ENCODE results near the gene PEX11G.
"Not testable (repeated sequence)": the region's sequence is repeated elsewhere in the genome, so short reads cannot be mapped to it uniquely, and the experiment has no call there.

Gene PEX11G

DNA sequence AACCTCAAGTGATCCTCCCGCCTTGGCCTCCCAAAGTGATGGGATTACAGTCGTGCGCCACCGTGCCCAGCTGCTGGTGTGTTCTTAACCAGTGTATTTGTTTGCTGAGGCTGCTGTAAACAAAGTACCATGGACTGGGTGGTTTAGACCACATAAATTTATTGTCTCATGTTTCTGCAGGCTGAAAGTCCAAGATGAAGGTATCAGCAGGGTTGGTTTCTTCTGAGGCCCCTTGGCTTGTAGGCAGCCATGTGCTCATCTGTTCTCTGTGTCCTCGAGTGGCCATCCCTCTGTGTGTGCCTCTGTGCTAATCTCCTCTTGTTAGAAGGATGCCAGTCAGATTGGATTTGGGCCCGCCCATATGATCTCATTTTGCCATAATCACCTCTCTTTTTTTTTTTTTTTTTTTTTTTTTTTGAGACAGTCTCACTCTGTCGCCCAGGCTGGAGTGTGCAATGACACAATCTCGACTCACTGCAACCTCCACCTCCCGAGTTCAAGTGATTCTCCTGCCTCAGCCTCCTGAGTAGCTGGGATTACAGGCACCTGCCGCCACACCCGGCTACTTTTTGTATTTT lies 31.8 kb downstream of the PEX11G start:
- Histone ChIP-seq H3K27me3 (ENCODE audit: control insufficient read depth, insufficient read depth, low read length) (no peaks in the 10 kb centered on the region), H3K27ac (no peak overlapping the region), H3K36me3 (ENCODE audit: control insufficient read depth, insufficient read depth, low read length) (no peaks in the 10 kb centered on the region), H2AFZ (no peak overlapping the region), H3K4me2 (ENCODE audit: low read length) (no peak overlapping the region), H3K9me3 (ENCODE audit: control insufficient read depth, low read length) (no peaks in the 10 kb centered on the region), H3K9ac (no peak overlapping the region), H3K4me3 (ENCODE audit: low read depth, low read length) (no peak overlapping the region), H3K4me1 (peaks cover 4% of the 10 kb centered on the region), H3K79me2 (peaks cover 60% of the 10 kb centered on the region)
- TF ChIP-seq, protein P1, sequence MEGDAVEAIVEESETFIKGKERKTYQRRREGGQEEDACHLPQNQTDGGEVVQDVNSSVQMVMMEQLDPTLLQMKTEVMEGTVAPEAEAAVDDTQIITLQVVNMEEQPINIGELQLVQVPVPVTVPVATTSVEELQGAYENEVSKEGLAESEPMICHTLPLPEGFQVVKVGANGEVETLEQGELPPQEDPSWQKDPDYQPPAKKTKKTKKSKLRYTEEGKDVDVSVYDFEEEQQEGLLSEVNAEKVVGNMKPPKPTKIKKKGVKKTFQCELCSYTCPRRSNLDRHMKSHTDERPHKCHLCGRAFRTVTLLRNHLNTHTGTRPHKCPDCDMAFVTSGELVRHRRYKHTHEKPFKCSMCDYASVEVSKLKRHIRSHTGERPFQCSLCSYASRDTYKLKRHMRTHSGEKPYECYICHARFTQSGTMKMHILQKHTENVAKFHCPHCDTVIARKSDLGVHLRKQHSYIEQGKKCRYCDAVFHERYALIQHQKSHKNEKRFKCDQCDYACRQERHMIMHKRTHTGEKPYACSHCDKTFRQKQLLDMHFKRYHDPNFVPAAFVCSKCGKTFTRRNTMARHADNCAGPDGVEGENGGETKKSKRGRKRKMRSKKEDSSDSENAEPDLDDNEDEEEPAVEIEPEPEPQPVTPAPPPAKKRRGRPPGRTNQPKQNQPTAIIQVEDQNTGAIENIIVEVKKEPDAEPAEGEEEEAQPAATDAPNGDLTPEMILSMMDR (IDR thresholded peaks at IDR 0.05): no peak

DNA sequence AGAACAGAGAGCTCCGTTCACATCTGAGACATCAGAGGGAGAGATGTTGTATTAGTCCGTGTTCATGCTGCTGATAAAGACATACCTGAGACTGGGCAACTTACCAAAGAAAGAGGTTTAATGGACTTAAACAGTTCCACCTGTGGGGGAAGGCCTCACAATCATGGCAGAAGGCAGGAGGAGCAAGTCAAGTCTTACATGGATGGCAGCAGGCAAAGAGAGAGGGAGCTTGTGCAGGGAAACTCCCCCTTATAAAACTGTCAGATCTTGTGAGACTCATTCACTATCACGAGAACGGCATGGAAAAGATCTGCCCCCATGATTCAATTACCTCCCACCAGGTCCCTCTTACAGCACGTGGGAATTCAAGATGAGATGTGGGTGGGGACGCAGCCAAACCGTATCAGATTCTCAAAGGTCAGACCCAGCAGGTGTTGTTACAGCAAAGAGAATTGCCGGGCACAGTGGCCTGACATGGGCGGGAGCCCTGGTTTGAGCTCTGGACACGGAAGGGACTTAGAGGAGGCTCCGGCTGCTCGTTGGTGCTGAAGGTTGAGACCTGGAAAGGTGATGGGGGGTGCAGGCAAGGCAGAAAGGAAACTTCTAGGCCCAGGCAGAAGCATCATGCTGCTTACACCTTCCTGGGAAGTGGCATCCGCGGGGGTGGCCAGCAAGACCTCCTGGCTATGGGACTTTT lies 33.1 kb downstream of the PEX11G start:
- Histone ChIP-seq H2AFZ (no peak overlapping the region), H3K27me3 (ENCODE audit: control insufficient read depth, insufficient read depth, low read length) (no peaks in the 10 kb centered on the region)
- TF ChIP-seq, protein P1 (IDR thresholded peaks at IDR 0.05): no peak

GRCh38 chr19:7454998-7455397 lies 33.8 kb downstream of the PEX11G start:
- H3K4me1 ChIP-seq: peaks cover 4% of the 10 kb centered on the region
- H3K36me3 ChIP-seq (ENCODE audit: control insufficient read depth, insufficient read depth, low read length): no peaks in the 10 kb centered on the region
- no peak overlapping the region for H2AFZ ChIP-seq
- TF ChIP-seq, protein P1 (IDR thresholded peaks at IDR 0.05): no peak
- no peak overlapping the region for H3K4me3 ChIP-seq (ENCODE audit: low read depth, low read length)
- no peaks in the 10 kb centered on the region for H3K27me3 ChIP-seq (ENCODE audit: control insufficient read depth, insufficient read depth, low read length)
- no peak overlapping the region for H3K9ac ChIP-seq
- H3K27ac ChIP-seq: no peak overlapping the region
- no peaks in the 10 kb centered on the region for H3K9me3 ChIP-seq (ENCODE audit: control insufficient read depth, low read length)
- H3K79me2 ChIP-seq: peaks cover 57% of the 10 kb centered on the region
- H3K4me2 ChIP-seq (ENCODE audit: low read length): no peak overlapping the region

More for the DNA sequence above, 33.1 kb downstream of the PEX11G start:
- Histone ChIP-seq H3K9me3 (ENCODE audit: control insufficient read depth, low read length) (no peaks in the 10 kb centered on the region), H3K9ac (no peak overlapping the region), H3K4me2 (ENCODE audit: low read length) (no peak overlapping the region), H3K4me3 (ENCODE audit: low read depth, low read length) (no peak overlapping the region), H3K79me2 (peaks cover 57% of the 10 kb centered on the region), H3K36me3 (ENCODE audit: control insufficient read depth, insufficient read depth, low read length) (no peaks in the 10 kb centered on the region), H3K27ac (no peak overlapping the region), H3K4me1 (peaks cover 4% of the 10 kb centered on the region)

DNA sequence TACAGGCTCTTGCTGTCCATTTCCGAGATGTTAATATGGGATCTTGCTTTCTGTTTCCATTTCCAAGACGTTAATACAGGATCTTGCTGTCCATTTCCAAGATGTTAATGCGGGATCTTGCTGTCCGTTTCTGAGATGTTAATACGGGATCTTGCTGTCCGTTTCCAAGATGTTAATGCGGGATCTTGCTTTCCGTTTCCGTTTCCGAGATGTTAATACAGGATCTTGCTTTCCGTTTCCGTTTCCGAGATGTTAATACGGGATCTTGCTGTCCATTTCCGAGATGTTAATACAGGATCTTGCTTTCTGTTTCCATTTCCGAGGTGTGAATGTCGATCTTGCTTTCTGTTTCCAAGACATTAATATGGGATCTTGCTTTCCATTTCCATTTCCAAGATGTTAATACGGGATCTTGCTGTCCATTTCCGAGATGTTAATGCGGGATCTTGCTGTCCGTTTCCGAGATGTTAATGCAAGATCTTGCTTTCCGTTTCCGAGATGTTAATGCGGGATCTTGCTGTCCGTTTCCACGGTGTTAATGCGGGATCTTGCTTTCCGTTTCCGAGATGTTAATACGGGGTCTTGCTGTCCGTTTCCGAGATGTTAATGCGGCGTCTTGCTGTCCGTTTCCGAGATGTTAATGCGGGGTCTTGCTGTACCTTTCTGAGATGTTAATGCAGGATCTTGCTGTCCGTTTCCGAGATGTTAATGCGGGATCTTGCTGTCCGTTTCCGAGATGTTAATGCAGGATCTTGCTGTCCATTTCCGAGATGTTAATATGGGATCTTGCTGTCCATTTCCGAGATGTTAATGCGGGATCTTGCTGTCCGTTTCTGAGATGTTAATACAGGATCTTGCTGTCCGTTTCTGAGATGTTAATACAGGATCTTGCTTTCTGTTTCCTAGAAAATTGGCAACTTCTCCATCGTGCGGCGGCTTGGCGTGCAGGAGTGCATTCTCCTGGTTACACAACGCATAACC lies 38.3 kb downstream of the PEX11G start:
- H3K79me2 ChIP-seq: peaks cover 34% of the 10 kb centered on the region
- no peaks in the 10 kb centered on the region for H3K9me3 ChIP-seq (ENCODE audit: control insufficient read depth, low read length)
- H3K4me1 ChIP-seq: peaks cover 4% of the 10 kb centered on the region
- H3K9ac ChIP-seq: no peak overlapping the region
- no peak overlapping the region for H2AFZ ChIP-seq
- no peaks in the 10 kb centered on the region for H3K36me3 ChIP-seq (ENCODE audit: control insufficient read depth, insufficient read depth, low read length)
- TF ChIP-seq, protein P1 (IDR thresholded peaks at IDR 0.05): no peak
- H3K27ac ChIP-seq: no peak overlapping the region
- H3K4me2 ChIP-seq (ENCODE audit: low read length): no peak overlapping the region
- no peaks in the 10 kb centered on the region for H3K27me3 ChIP-seq (ENCODE audit: control insufficient read depth, insufficient read depth, low read length)
- H3K4me3 ChIP-seq (ENCODE audit: low read depth, low read length): no peak overlapping the region

GRCh38 chr19:7449391-7450070 lies 39.3 kb downstream of the PEX11G start:
- not testable (repeated sequence) for H3K4me1 ChIP-seq; H3K36me3 ChIP-seq (ENCODE audit: control insufficient read depth, insufficient read depth, low read length); H2AFZ ChIP-seq; H3K9me3 ChIP-seq (ENCODE audit: control insufficient read depth, low read length); H3K27me3 ChIP-seq (ENCODE audit: control insufficient read depth, insufficient read depth, low read length); H3K27ac ChIP-seq; H3K4me2 ChIP-seq (ENCODE audit: low read length); H3K4me3 ChIP-seq (ENCODE audit: low read depth, low read length); H3K9ac ChIP-seq
- peaks cover 29% of the 10 kb centered on the region for H3K79me2 ChIP-seq
